ENCODE results near the gene ERBIN. TPM values are rescaled to one million over a fixed set of nuclear protein-coding genes. Genes with fewer than 3 reads are reported as not detected.

The ERBIN gene
- total RNA-seq, 4 donors from 2014 or later, result 27.4 to 62.6 (median 48.6) TPM

DNA sequence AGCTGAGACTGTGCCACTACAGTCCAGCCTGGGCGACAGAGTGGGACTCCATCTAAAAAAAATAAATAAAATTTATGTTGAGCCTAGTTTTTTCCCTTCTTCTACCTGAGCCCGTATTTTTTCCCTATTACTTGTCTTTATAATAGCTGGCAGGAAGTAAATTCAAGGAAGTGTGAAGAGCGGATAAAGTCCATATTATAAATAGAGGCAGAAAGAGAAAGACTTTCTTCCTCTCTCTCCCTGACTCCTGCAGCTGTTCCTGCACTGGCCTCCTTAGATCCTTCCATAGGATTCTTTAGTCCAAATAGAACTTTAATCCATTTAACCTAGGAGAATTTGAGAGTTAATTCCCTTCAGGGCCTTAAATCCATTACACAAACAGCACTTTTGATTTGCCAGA, 10.3 kb upstream of the ERBIN start:
- H3K4me3 ChIP-seq, result no peak overlapping the region
- no peaks in the 10 kb centered on the region for H3K9me3 ChIP-seq
- H3K27ac ChIP-seq, result no peak overlapping the region
- DNase-seq, result no peak
- intact Hi-C loops (cut with DNase I), result no loop called here
- no peaks in the 10 kb centered on the region for H3K4me1 ChIP-seq
- no peaks in the 10 kb centered on the region for H3K36me3 ChIP-seq
- 76 to 84% methylated on average over 3 of the region's 3 CpGs for WGBS, 2 donors
- H3K27me3 ChIP-seq, result no peaks in the 10 kb centered on the region
- TF ChIP-seq, protein P1, sequence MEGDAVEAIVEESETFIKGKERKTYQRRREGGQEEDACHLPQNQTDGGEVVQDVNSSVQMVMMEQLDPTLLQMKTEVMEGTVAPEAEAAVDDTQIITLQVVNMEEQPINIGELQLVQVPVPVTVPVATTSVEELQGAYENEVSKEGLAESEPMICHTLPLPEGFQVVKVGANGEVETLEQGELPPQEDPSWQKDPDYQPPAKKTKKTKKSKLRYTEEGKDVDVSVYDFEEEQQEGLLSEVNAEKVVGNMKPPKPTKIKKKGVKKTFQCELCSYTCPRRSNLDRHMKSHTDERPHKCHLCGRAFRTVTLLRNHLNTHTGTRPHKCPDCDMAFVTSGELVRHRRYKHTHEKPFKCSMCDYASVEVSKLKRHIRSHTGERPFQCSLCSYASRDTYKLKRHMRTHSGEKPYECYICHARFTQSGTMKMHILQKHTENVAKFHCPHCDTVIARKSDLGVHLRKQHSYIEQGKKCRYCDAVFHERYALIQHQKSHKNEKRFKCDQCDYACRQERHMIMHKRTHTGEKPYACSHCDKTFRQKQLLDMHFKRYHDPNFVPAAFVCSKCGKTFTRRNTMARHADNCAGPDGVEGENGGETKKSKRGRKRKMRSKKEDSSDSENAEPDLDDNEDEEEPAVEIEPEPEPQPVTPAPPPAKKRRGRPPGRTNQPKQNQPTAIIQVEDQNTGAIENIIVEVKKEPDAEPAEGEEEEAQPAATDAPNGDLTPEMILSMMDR (IDR thresholded peaks at IDR 0.05), result no peak
- no peak for TF ChIP-seq POLR2A (IDR thresholded peaks at IDR 0.05)

DNA sequence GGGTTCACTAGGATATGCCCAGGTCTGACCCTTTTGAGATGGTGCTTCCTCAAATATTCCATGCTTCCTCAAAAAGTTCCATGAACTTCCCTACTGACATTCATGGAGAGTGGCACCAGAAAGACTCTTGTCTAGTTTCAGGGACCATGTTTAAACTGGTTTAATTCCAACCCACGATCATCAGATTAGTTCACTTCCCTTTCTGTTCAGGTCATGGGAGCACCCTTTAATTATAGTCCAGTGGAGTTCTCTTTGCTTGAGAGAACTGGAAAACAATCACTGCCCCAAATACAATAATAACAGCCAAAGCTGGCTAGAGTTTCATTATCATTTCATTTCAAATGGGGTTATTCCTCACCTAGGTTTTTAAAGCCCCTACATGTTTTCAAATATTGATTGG, 9.7 kb upstream of the ERBIN start:
- no peaks in the 10 kb centered on the region for H3K27me3 ChIP-seq
- WGBS, 2 donors, result 41 to 50% methylated on average over 1 of the region's 1 CpG
- TF ChIP-seq POLR2A (IDR thresholded peaks at IDR 0.05), result no peak
- TF ChIP-seq, protein P1 (IDR thresholded peaks at IDR 0.05), result no peak
- DNase-seq, result no peak
- no peaks in the 10 kb centered on the region for H3K36me3 ChIP-seq
- no peak overlapping the region for H3K4me3 ChIP-seq
- no peaks in the 10 kb centered on the region for H3K9me3 ChIP-seq
- no peaks in the 10 kb centered on the region for H3K4me1 ChIP-seq
- intact Hi-C loops (cut with DNase I), result no loop called here
- H3K27ac ChIP-seq, result no peak overlapping the region

DNA sequence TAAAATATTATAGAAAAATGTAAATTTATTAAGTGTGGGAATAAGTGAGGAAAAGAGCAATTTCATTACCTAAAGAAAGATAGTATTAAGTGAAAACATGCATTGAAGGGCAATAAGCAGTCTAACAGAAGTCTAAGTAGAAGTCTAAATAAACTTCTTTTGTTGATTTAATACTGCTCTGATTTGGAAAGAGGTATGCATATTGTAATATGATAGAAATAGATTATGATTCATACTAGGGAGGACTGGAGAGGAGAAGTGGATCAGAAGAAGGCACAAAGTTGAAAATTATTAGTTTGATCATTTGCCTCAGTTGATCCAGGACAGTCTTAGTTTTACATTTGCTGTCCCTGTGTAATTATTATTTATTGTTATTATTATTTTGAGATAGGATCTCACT, 6.6 kb upstream of the ERBIN start:
- H3K9me3 ChIP-seq, result no peaks in the 10 kb centered on the region
- no peak for DNase-seq
- H3K27ac ChIP-seq, result no peak overlapping the region
- H3K36me3 ChIP-seq, result no peaks in the 10 kb centered on the region
- intact Hi-C loops (cut with DNase I), result loop anchor here (10.0 kb wide), 1 partner anchor 225 kb away; the partner anchor contains the start of gene SREK1
- H3K4me1 ChIP-seq, result peaks cover 0 to 9% (median 7%) of the 10 kb centered on the region in 3 donors
- H3K27me3 ChIP-seq, result no peaks in the 10 kb centered on the region
- no peak overlapping the region for H3K4me3 ChIP-seq
- no peak for TF ChIP-seq POLR2A (IDR thresholded peaks at IDR 0.05)
- TF ChIP-seq, protein P1 (IDR thresholded peaks at IDR 0.05), result no peak

- H3K4me1 ChIP-seq, result peaks cover 0 to 12% (median 7%) of the 10 kb centered on the region in 3 donors
- H3K9me3 ChIP-seq, result no peaks in the 10 kb centered on the region
- H3K36me3 ChIP-seq, result no peaks in the 10 kb centered on the region
- H3K27me3 ChIP-seq, result no peaks in the 10 kb centered on the region
- WGBS, 2 donors, result 86 to 91% methylated on average over 5 of the region's 5 CpGs
- intact Hi-C loops (cut with DNase I), result loop anchor here (10.0 kb wide), 1 partner anchor 221 kb away; the partner anchor contains the start of gene SREK1
- no peak overlapping the region for H3K4me3 ChIP-seq
- TF ChIP-seq, protein P1 (IDR thresholded peaks at IDR 0.05), result no peak
- TF ChIP-seq POLR2A (IDR thresholded peaks at IDR 0.05), result no peak
- no peak overlapping the region for H3K27ac ChIP-seq
- no peak for DNase-seq
Observed at GRCh38 chr5:65923339-65923738, 3.0 kb upstream of the ERBIN start.

DNA sequence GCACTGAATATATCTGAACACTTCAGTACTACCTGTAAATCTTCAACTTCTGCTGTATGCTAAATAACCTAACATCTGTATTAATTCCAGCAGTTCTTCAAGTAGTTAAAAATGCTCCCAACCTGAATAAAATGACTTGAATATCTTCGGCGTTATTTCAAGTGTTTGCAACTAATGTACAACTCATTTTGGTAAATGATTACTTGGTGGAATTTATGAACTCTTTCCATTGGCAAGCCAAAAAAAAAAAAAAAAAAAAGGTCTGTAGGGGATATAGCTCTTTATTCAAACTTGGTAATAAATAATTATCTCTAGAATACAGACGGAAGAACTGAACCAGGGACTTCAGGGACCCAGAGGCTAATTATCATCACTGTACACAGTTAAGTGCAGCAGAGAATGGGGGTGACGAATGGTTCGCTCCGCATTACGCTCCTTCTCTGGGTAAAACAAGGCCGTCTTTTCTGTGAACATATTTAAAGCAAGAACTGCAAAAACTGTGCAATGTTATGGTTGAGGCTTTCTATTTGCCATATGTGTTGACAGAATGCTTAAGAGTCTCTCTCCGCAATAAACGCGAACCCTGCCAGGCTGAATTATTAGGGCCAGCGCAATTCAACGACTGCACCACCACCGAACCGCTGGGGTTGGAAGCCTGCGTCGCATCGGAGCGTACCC, 1.9 kb upstream of the ERBIN start:
- no peak for DNase-seq
- peak overlapping the region; percentile 98 to 100 (median 99) for H3K27ac ChIP-seq
- H3K36me3 ChIP-seq, result no peaks in the 10 kb centered on the region
- WGBS, 2 donors, result 4 to 11% methylated on average over 16 to 19 of the region's 19 CpGs
- peak overlapping the region; percentile 68 to 95 (median 87) for H3K4me3 ChIP-seq
- peaks cover 0 to 24% (median 12%) of the 10 kb centered on the region in 3 donors for H3K4me1 ChIP-seq
- intact Hi-C loops (cut with DNase I), result loop anchor here (10.0 kb wide), 1 partner anchor 220 kb away; the partner anchor contains the start of gene SREK1
- no peaks in the 10 kb centered on the region for H3K27me3 ChIP-seq
- TF ChIP-seq, protein P1 (IDR thresholded peaks at IDR 0.05), result no peak
- no peak for TF ChIP-seq POLR2A (IDR thresholded peaks at IDR 0.05)
- no peaks in the 10 kb centered on the region for H3K9me3 ChIP-seq

Data from esophagus squamous epithelium (tissue), 5 donors.